Uterus (tissue), 4 donors: ENCODE measurements around the gene GNMT. TPM values are rescaled to one million over a fixed set of nuclear protein-coding genes. Genes with fewer than 3 reads are reported as not detected.

Experiments
- DNase-seq, 2 donors: peaks; one replicate each; pipeline ENCODE4 v3.0.0-alpha.2; 2019 to 2020
- H3K27ac ChIP-seq, 2 donors: fragments of 200-600 bp; sonication (generic); 1 replicate in 1 of 2; 2 replicates in 1 of 2; pipeline ENCODE4 v1.5.1; 2016 to 2018
- H3K27me3 ChIP-seq, 2 donors: fragments of 200-600 bp; sonication (generic); one replicate each; pipeline ENCODE4 v1.5.1; 2018 to 2019; ENCODE audit warnings: control low read depth in 1 of 2
- H3K36me3 ChIP-seq, 2 donors: fragments of 200-600 bp; sonication (generic); one replicate each; pipeline ENCODE4 v1.5.1; 2019; ENCODE audit warnings: control low read depth in 1 of 2
- H3K4me1 ChIP-seq, 2 donors: fragments of 200-600 bp; sonication (generic); one replicate each; pipeline ENCODE4 v1.5.1; 2018 to 2019; ENCODE audit warnings: control low read depth in 1 of 2
- H3K4me3 ChIP-seq, 2 donors: fragments of 200-600 bp; sonication (generic); 1 replicate in 1 of 2; 2 replicates in 1 of 2; pipeline ENCODE4 v1.5.1; 2018 to 2019; ENCODE audit warnings: mild to moderate bottlenecking in 1 of 2
- H3K9me3 ChIP-seq, 2 donors: fragments of 200-600 bp; sonication (generic); one replicate each; pipeline ENCODE4 v1.5.1; 2019; ENCODE audit warnings: control low read depth in 1 of 2
- CTCF ChIP-seq, 4 experiments: fragments of 200-600 bp in 2 of 4; fragments of 450-650 bp in 2 of 4; sonication (generic) in 2 of 4; IDR thresholded peaks; one replicate each; pipeline ENCODE4 v1.5.1; 2016 to 2019; ENCODE audit warnings: antibody characterized with exemption in 4 of 4, mild to moderate bottlenecking in 2 of 4, moderate library complexity in 1 of 4
- POLR2A ChIP-seq, 2 donors: fragments of 450-650 bp; IDR thresholded peaks; one replicate each; pipeline ENCODE4 v1.6.1; 2016; ENCODE audit warnings: antibody characterized with exemption in 2 of 2, mild to moderate bottlenecking in 1 of 2, moderate library complexity in 1 of 2
- intact Hi-C: fragments of 100-400 bp; cut with DNase I; formaldehyde crosslinking; loops from one replicate; pipeline ENCODE4 v1.15.1; 2023; ENCODE audit warnings: low total_unique reads
- total RNA-seq, 4 donors: library from RNA; depleted of rRNA in 3 of 4; stranded (reverse); fragments of >200 nt in 3 of 4; gene quantifications; one replicate each; pipeline versions ENCODE4 v1.1.0 to v1.2.4, GENCODE V29; 2014 to 2023
- donor health status: DM: yes; HTN: yes; CAD: no.

The GNMT gene
- 1 to 10 TPM in 1 of 4 donors, not detected in 3; 1.7 TPM for total RNA-seq

GRCh38 chr6:42960243-42961019, at the start of gene GNMT:
Gene GNMT (plus strand): TSS chr6:42960754. CDS start chr6:42960768, 14 bp downstream.
- Histone ChIP-seq H3K4me1 (peaks cover 0 to 6% of the 10 kb centered on the region in 2 donors), H3K36me3 (no peaks in the 10 kb centered on the region), H3K27ac (no peak within 1 kb of the TSS), H3K9me3 (no peaks in the 10 kb centered on the region), H3K27me3 (no peaks in the 10 kb centered on the region), H3K4me3 (peak within 1 kb of the TSS; percentile 41 to 47)
- intact Hi-C loops = no loop called here
- TF ChIP-seq CTCF (IDR thresholded peaks at IDR 0.05) (no peak), POLR2A (IDR thresholded peaks at IDR 0.05) (peak in 1 of 2 donors; percentile 31)
- DNase-seq = peak; percentile 38 to 39

DNA sequence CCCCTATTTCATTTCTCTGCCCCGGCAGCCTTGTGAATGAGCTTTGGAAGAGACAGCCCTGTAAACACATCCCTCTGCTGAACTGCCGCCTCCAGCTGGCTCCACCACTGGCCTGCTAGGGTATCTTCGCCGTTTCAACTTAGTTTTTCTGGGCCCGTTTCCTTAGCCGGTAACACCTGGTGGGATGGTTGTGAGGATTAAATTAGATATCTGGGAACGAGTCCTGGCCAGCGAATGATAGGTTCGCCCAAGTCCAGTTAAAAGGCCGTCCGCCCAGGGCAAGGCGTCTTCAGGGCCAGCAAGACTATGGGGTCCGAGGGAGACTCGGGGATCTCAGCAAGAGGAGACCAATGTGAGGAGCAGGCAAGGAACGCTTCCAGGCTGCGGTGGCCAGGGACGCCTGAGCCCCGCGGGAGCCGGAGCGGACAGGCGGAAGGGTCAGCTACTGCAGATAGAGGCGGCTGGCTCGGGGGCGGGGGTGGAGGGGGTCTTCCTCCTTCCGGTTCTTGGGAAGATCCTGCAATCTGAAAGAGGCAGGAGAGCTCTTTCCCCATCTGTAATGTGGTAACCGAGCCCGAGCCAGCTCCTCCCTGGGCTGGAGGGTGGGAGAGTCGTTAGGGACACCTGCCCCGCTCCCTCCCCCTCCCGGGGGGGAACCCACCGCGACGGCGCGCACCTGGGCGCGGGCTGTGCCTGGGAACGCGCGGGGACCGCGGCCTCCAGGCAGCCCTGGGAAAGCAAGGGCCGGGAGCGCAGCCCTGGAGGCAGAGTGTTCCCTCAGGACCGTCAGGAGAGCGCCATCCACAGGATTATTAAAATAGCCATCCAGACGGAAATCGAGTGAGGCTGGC, 49.2 kb upstream of the GNMT start:
- no peak for TF ChIP-seq CTCF (IDR thresholded peaks at IDR 0.05)
- TF ChIP-seq POLR2A (IDR thresholded peaks at IDR 0.05) = no peak
- Histone ChIP-seq H3K4me1 (peaks cover 0 to 6% of the 10 kb centered on the region in 2 donors), H3K27me3 (peaks cover 0 to 6% of the 10 kb centered on the region in 2 donors), H3K4me3 (peak overlapping the region; percentile 21 to 33), H3K27ac (no peak overlapping the region), H3K9me3 (no peaks in the 10 kb centered on the region), H3K36me3 (no peaks in the 10 kb centered on the region)
- intact Hi-C loops = no loop called here
- no peak for DNase-seq

DNA sequence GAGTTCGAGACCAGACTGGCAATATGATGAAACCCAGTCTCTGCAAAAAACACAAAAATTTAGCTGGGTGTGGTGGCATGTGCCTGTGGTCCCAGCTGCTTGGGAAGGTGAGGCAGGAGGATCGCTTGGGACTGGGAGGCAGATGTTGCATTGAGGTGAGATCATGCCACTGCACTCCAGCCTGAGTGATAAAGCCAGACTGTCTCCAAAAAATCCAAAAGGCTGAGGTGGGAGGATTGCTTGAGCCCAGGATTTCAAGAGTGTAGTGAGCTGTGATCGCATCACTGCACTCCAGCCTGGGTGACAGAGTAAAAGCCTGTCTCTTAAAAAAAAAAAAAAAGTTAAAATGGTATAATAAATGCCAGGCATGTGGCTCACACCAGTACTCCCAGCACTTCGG, 46.0 kb upstream of the GNMT start:
- H3K27me3 ChIP-seq = peaks cover 0 to 6% of the 10 kb centered on the region in 2 donors
- H3K9me3 ChIP-seq = no peaks in the 10 kb centered on the region
- no peaks in the 10 kb centered on the region for H3K36me3 ChIP-seq
- no peak for DNase-seq
- intact Hi-C loops = no loop called here
- H3K4me1 ChIP-seq = peaks cover 0 to 6% of the 10 kb centered on the region in 2 donors
- no peak overlapping the region for H3K27ac ChIP-seq
- TF ChIP-seq CTCF (IDR thresholded peaks at IDR 0.05) = no peak
- no peak for TF ChIP-seq POLR2A (IDR thresholded peaks at IDR 0.05)
- no peak overlapping the region for H3K4me3 ChIP-seq

GRCh38 chr6:42915732-42916131, 44.8 kb upstream of the GNMT start, which contains the start of gene PTCRA:
Gene PTCRA (plus strand): TSS chr6:42916053. CDS start chr6:42916070, 17 bp downstream.
- intact Hi-C loops = no loop called here
- no peak for DNase-seq
- no peak within 1 kb of the TSS for H3K4me3 ChIP-seq

More at GRCh38 chr6:42915732-42916131, 44.8 kb upstream of the GNMT start, which contains the start of gene PTCRA:
- Histone ChIP-seq H3K36me3 (no peaks in the 10 kb centered on the region), H3K4me1 (peaks cover 0 to 6% of the 10 kb centered on the region in 2 donors), H3K27ac (no peak within 1 kb of the TSS), H3K27me3 (peaks cover 0 to 6% of the 10 kb centered on the region in 2 donors), H3K9me3 (no peaks in the 10 kb centered on the region)
- TF ChIP-seq POLR2A (IDR thresholded peaks at IDR 0.05) (no peak), CTCF (IDR thresholded peaks at IDR 0.05) (no peak)
